Measurements from ENCODE around the gene CAPN7. TPM values are rescaled to one million over a fixed set of nuclear protein-coding genes. Genes with fewer than 3 reads are reported as not detected.

Gene CAPN7
- total RNA-seq, 4 donors from 2014 or later = 33.8 to 153 (median 69.7) TPM

DNA sequence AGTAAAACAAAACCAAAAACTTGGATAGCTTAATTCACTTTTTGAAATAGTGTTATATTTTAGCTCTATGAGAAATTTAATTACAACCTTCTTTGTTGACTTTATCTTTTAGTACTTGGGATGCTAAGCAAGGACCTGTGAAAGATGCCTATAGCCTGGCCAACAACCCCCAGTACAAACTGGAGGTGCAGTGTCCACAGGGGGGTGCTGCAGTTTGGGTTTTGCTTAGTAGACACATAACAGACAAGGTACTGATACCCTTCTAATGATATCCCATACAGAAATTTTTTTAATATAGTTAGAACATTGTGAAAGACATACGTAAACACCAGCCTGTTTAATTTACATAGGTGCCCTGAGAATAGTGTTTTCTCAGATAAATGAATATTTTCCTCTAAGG is 35.3 kb downstream of the CAPN7 start:
- DNase-seq = no peak
- ATAC-seq = no peak
- in situ Hi-C loops (cut with MboI; ENCODE audit: low sequenced_read_pairs in 4 of 4) = no loop called here
- TF ChIP-seq, protein P1, sequence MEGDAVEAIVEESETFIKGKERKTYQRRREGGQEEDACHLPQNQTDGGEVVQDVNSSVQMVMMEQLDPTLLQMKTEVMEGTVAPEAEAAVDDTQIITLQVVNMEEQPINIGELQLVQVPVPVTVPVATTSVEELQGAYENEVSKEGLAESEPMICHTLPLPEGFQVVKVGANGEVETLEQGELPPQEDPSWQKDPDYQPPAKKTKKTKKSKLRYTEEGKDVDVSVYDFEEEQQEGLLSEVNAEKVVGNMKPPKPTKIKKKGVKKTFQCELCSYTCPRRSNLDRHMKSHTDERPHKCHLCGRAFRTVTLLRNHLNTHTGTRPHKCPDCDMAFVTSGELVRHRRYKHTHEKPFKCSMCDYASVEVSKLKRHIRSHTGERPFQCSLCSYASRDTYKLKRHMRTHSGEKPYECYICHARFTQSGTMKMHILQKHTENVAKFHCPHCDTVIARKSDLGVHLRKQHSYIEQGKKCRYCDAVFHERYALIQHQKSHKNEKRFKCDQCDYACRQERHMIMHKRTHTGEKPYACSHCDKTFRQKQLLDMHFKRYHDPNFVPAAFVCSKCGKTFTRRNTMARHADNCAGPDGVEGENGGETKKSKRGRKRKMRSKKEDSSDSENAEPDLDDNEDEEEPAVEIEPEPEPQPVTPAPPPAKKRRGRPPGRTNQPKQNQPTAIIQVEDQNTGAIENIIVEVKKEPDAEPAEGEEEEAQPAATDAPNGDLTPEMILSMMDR (IDR thresholded peaks at IDR 0.05 in 4 of 5, conservative IDR thresholded peaks at IDR 0.05 in 1 of 5) = peak in 2 of 5 experiments; percentile 23
- TF ChIP-seq POLR2A (IDR thresholded peaks at IDR 0.05) = no peak
- Histone ChIP-seq H3K4me1 (no peaks in the 10 kb centered on the region), H3K9me3 (no peaks in the 10 kb centered on the region), H3K36me3 (peaks cover 3 to 75% of the 10 kb centered on the region in 2 donors), H3K4me3 (no peak overlapping the region), H3K27me3 (no peaks in the 10 kb centered on the region), H3K27ac (no peak overlapping the region)
- intact Hi-C loops (cut with DNase I; ENCODE audit: low total_unique reads) = no loop called here

DNA sequence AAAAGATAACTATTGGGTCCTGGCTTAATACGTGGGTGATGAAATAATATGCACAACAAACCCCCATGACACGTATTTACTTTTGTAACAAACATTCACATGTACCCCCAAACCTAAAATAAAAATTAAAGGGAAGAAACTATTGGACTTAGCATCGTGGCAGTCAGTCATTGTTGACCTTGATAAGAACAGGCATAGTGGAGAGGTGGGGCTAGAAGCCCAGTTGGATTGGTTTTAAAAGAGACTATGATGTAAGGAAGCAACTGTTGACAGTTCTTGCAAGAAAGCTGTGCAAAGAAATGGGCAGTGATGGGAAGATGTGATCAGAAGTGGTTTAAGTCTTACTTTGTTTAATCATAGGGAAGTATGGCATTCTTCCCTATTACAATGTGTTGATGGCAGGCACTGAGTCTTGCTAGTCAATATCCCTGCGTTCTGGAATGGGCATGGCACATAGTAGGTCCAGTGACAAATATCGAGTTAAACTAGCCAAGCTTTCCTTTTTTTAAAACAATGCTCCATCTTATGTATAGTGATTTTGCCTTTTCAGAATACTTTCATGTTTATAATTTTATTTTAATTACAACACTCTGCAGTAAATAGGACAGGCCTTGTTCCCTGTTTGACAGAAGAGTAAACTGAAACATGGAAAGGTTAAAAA is 37.9 kb downstream of the CAPN7 start:
- ATAC-seq (peak in 1 of 2 donors; percentile 33), DNase-seq (no peak)
- in situ Hi-C loops (cut with MboI; ENCODE audit: low sequenced_read_pairs in 4 of 4) (no loop called here), intact Hi-C loops (cut with DNase I; ENCODE audit: low total_unique reads) (no loop called here)
- H3K9me3 ChIP-seq = no peaks in the 10 kb centered on the region
- TF ChIP-seq POLR2A (IDR thresholded peaks at IDR 0.05) = no peak
- TF ChIP-seq, protein P1 (IDR thresholded peaks at IDR 0.05 in 4 of 5, conservative IDR thresholded peaks at IDR 0.05 in 1 of 5) = no peak
- peaks cover 3 to 93% of the 10 kb centered on the region in 2 donors for H3K36me3 ChIP-seq
- H3K4me3 ChIP-seq = no peak overlapping the region
- no peak overlapping the region for H3K27ac ChIP-seq
- H3K27me3 ChIP-seq = no peaks in the 10 kb centered on the region
- H3K4me1 ChIP-seq = no peaks in the 10 kb centered on the region

GRCh38 chr3:15246186-15246585 is 40.1 kb downstream of the CAPN7 start:
- TF ChIP-seq, protein P1 (IDR thresholded peaks at IDR 0.05 in 4 of 5, conservative IDR thresholded peaks at IDR 0.05 in 1 of 5) = no peak
- TF ChIP-seq POLR2A (IDR thresholded peaks at IDR 0.05) = no peak
- Histone ChIP-seq H3K27me3 (no peaks in the 10 kb centered on the region), H3K27ac (no peak overlapping the region), H3K36me3 (peaks cover 15 to 97% of the 10 kb centered on the region in 2 donors), H3K9me3 (no peaks in the 10 kb centered on the region), H3K4me1 (no peaks in the 10 kb centered on the region), H3K4me3 (no peak overlapping the region)
- intact Hi-C loops (cut with DNase I; ENCODE audit: low total_unique reads) = no loop called here
- DNase-seq (no peak), ATAC-seq (no peak)
- in situ Hi-C loops (cut with MboI; ENCODE audit: low sequenced_read_pairs in 4 of 4) = no loop called here

GRCh38 chr3:15253023-15253697 is 47.1 kb downstream of the CAPN7 start:
- in situ Hi-C loops (cut with MboI; ENCODE audit: low sequenced_read_pairs in 4 of 4) = no loop called here
- H3K9me3 ChIP-seq = no peaks in the 10 kb centered on the region
- no peak overlapping the region for H3K4me3 ChIP-seq
- peaks cover 16 to 91% of the 10 kb centered on the region in 2 donors for H3K36me3 ChIP-seq
- no peaks in the 10 kb centered on the region for H3K27me3 ChIP-seq
- H3K4me1 ChIP-seq = peaks cover 5 to 7% of the 10 kb centered on the region in 2 donors
- H3K27ac ChIP-seq = no peak overlapping the region
- no peak for ATAC-seq
- no peak for DNase-seq
- intact Hi-C loops (cut with DNase I; ENCODE audit: low total_unique reads) = no loop called here
- TF ChIP-seq, protein P1 (IDR thresholded peaks at IDR 0.05 in 4 of 5, conservative IDR thresholded peaks at IDR 0.05 in 1 of 5) = no peak
- TF ChIP-seq POLR2A (IDR thresholded peaks at IDR 0.05) = no peak
